Activated naive CD4-positive, alpha-beta T cell treated with anti-CD3 and anti-CD28 coated beads, Interleukin-2, amount 10 ng/mL, durations not matched to agents 7 days and 5 days (primary cell): Measurements from ENCODE around the gene NR2F6.
"Not testable (repeated sequence)": the region's sequence is repeated elsewhere in the genome, so short reads cannot be mapped to it uniquely, and the experiment has no call there.

Source experiments
- CTCF ChIA-PET: fragments of 350-600 bp; sonication (Branson Sonifier 250); formaldehyde crosslinking; loops from one replicate; lab custom pipeline; 2021; ENCODE audit warnings: antibody characterized with exemption; lab: Charles Lee
- DNase-seq: peaks from one replicate; pipeline ENCODE4 v3.0.0-alpha.2; 2020
- H3K27ac Mint-ChIP-seq: one replicate; pipeline ENCODE4 v1.8.0; 2021; ENCODE audit warnings: mild to moderate bottlenecking, moderate library complexity, mixed read lengths
- H3K27me3 Mint-ChIP-seq: one replicate; pipeline ENCODE4 v1.8.0; 2021; ENCODE audit warnings: mild to moderate bottlenecking, mixed read lengths
- H3K36me3 Mint-ChIP-seq: one replicate; pipeline ENCODE4 v1.8.0; 2021; ENCODE audit warnings: mixed read lengths
- H3K4me1 Mint-ChIP-seq: one replicate; pipeline ENCODE4 v1.8.0; 2021; ENCODE audit warnings: mixed read lengths
- H3K4me3 Mint-ChIP-seq: one replicate; pipeline ENCODE4 v1.8.0; 2021; ENCODE audit warnings: mild to moderate bottlenecking, moderate library complexity, mixed read lengths
- H3K9me3 Mint-ChIP-seq: one replicate; pipeline ENCODE4 v1.8.0; 2021; ENCODE audit warnings: mixed read lengths

The NR2F6 gene

GRCh38 chr19:17202713-17203112, 43.0 kb downstream of the NR2F6 start:
- no peaks in the 10 kb centered on the region for H3K9me3 Mint-ChIP-seq
- CTCF ChIA-PET = no interaction called here
- peaks cover 73% of the 10 kb centered on the region for H3K36me3 Mint-ChIP-seq
- H3K27ac Mint-ChIP-seq = peak overlapping the region; percentile 55
- no peak overlapping the region for H3K4me3 Mint-ChIP-seq
- no peaks in the 10 kb centered on the region for H3K27me3 Mint-ChIP-seq
- DNase-seq = no peak
- H3K4me1 Mint-ChIP-seq = no peaks in the 10 kb centered on the region

GRCh38 chr19:17202249-17202648, 43.5 kb downstream of the NR2F6 start:
- Mint-ChIP-seq H3K36me3 (peaks cover 74% of the 10 kb centered on the region), H3K27me3 (no peaks in the 10 kb centered on the region), H3K27ac (no peak overlapping the region), H3K4me1 (no peaks in the 10 kb centered on the region), H3K4me3 (no peak overlapping the region), H3K9me3 (no peaks in the 10 kb centered on the region)
- CTCF ChIA-PET = no interaction called here
- peak; percentile 37 for DNase-seq

GRCh38 chr19:17200408-17201079, 45.2 kb downstream of the NR2F6 start:
- H3K27ac Mint-ChIP-seq = no peak overlapping the region
- CTCF ChIA-PET = no interaction called here

GRCh38 chr19:17197666-17198065, 48.1 kb downstream of the NR2F6 start:
- no peaks in the 10 kb centered on the region for H3K9me3 Mint-ChIP-seq
- H3K36me3 Mint-ChIP-seq = peaks cover 68% of the 10 kb centered on the region
- no peak for DNase-seq
- no peaks in the 10 kb centered on the region for H3K27me3 Mint-ChIP-seq
- no peaks in the 10 kb centered on the region for H3K4me1 Mint-ChIP-seq
- H3K27ac Mint-ChIP-seq = no peak overlapping the region
- H3K4me3 Mint-ChIP-seq = no peak overlapping the region
- CTCF ChIA-PET = no interaction called here

More at GRCh38 chr19:17200408-17201079, 45.2 kb downstream of the NR2F6 start:
- H3K4me3 Mint-ChIP-seq = no peak overlapping the region
- no peak for DNase-seq
- H3K9me3 Mint-ChIP-seq = no peaks in the 10 kb centered on the region
- H3K4me1 Mint-ChIP-seq = no peaks in the 10 kb centered on the region
- H3K36me3 Mint-ChIP-seq = peaks cover 73% of the 10 kb centered on the region
- no peaks in the 10 kb centered on the region for H3K27me3 Mint-ChIP-seq

GRCh38 chr19:17196610-17197009, 49.1 kb downstream of the NR2F6 start:
- Mint-ChIP-seq H3K4me1 (no peaks in the 10 kb centered on the region), H3K9me3 (no peaks in the 10 kb centered on the region), H3K27ac (no peak overlapping the region), H3K27me3 (no peaks in the 10 kb centered on the region), H3K36me3 (peaks cover 63% of the 10 kb centered on the region), H3K4me3 (no peak overlapping the region)
- CTCF ChIA-PET = no interaction called here
- DNase-seq = no peak

GRCh38 chr19:17195106-17195505, 50.6 kb downstream of the NR2F6 start:
- Mint-ChIP-seq H3K27ac (no peak overlapping the region), H3K4me3 (no peak overlapping the region), H3K9me3 (no peaks in the 10 kb centered on the region), H3K4me1 (no peaks in the 10 kb centered on the region), H3K36me3 (peaks cover 58% of the 10 kb centered on the region), H3K27me3 (no peaks in the 10 kb centered on the region)
- no peak for DNase-seq
- CTCF ChIA-PET = no interaction called here

GRCh38 chr19:17194608-17195007, 51.1 kb downstream of the NR2F6 start:
- no peak for DNase-seq
- no peaks in the 10 kb centered on the region for H3K4me1 Mint-ChIP-seq
- no peaks in the 10 kb centered on the region for H3K27me3 Mint-ChIP-seq
- H3K4me3 Mint-ChIP-seq = no peak overlapping the region
- no peaks in the 10 kb centered on the region for H3K9me3 Mint-ChIP-seq
- H3K36me3 Mint-ChIP-seq = peaks cover 57% of the 10 kb centered on the region
- CTCF ChIA-PET = no interaction called here
- no peak overlapping the region for H3K27ac Mint-ChIP-seq

GRCh38 chr19:17192751-17193150, 53.0 kb downstream of the NR2F6 start:
- DNase-seq = no peak
- H3K4me1 Mint-ChIP-seq = no peaks in the 10 kb centered on the region
- no peak overlapping the region for H3K27ac Mint-ChIP-seq
- H3K27me3 Mint-ChIP-seq = no peaks in the 10 kb centered on the region
- CTCF ChIA-PET = no interaction called here
- H3K36me3 Mint-ChIP-seq = peaks cover 56% of the 10 kb centered on the region
- H3K9me3 Mint-ChIP-seq = no peaks in the 10 kb centered on the region
- H3K4me3 Mint-ChIP-seq = no peak overlapping the region

- DNase-seq, H3K4me1 Mint-ChIP-seq, H3K27ac Mint-ChIP-seq, H3K9me3 Mint-ChIP-seq, CTCF ChIA-PET, H3K4me3 Mint-ChIP-seq, H3K27me3 Mint-ChIP-seq: not testable (repeated sequence)
- peaks cover 60% of the 10 kb centered on the region for H3K36me3 Mint-ChIP-seq
These were observed 54.0 kb downstream of the NR2F6 start for GRCh38 chr19:17191736-17192135.

- no peaks in the 10 kb centered on the region for H3K9me3 Mint-ChIP-seq
- H3K36me3 Mint-ChIP-seq = peaks cover 56% of the 10 kb centered on the region
- peak overlapping the region; percentile 97 for H3K27ac Mint-ChIP-seq
- H3K4me1 Mint-ChIP-seq = peaks cover 41% of the 10 kb centered on the region
- no peak overlapping the region for H3K4me3 Mint-ChIP-seq
- CTCF ChIA-PET = no interaction called here
- no peak for DNase-seq
- no peaks in the 10 kb centered on the region for H3K27me3 Mint-ChIP-seq
These were observed 60.1 kb downstream of the NR2F6 start for GRCh38 chr19:17185590-17185989.

- peak overlapping the region; percentile 97 for H3K27ac Mint-ChIP-seq
- DNase-seq = peak; percentile 76
- H3K4me1 Mint-ChIP-seq = peaks cover 41% of the 10 kb centered on the region
- peak overlapping the region; percentile 71 for H3K4me3 Mint-ChIP-seq
- H3K36me3 Mint-ChIP-seq = peaks cover 54% of the 10 kb centered on the region
- no peaks in the 10 kb centered on the region for H3K27me3 Mint-ChIP-seq
- CTCF ChIA-PET = interaction anchor here (0.7 to 2.3 kb wide), 9 partner anchors 10 to 118 kb away, joined by 3 to 7 read pairs (median 4); no protein-coding TSS in a partner anchor
- no peaks in the 10 kb centered on the region for H3K9me3 Mint-ChIP-seq
These were observed 61.3 kb downstream of the NR2F6 start for GRCh38 chr19:17184371-17184841.

- H3K27me3 Mint-ChIP-seq = no peaks in the 10 kb centered on the region
- H3K27ac Mint-ChIP-seq = peak overlapping the region; percentile 97
- CTCF ChIA-PET = interaction anchor here (0.7 to 2.3 kb wide), 10 partner anchors 10 to 117 kb away, joined by 3 to 8 read pairs (median 4); no protein-coding TSS in a partner anchor
- peaks cover 50% of the 10 kb centered on the region for H3K36me3 Mint-ChIP-seq
- H3K4me1 Mint-ChIP-seq = peaks cover 41% of the 10 kb centered on the region
- H3K4me3 Mint-ChIP-seq = peak overlapping the region; percentile 71
- H3K9me3 Mint-ChIP-seq = no peaks in the 10 kb centered on the region
- peak; percentile 51 for DNase-seq
These were observed 61.8 kb downstream of the NR2F6 start for GRCh38 chr19:17183858-17184321.

GRCh38 chr19:17183271-17183761, 62.4 kb downstream of the NR2F6 start:
- Mint-ChIP-seq H3K9me3 (no peaks in the 10 kb centered on the region), H3K36me3 (peaks cover 52% of the 10 kb centered on the region), H3K4me1 (peaks cover 41% of the 10 kb centered on the region), H3K27ac (peak overlapping the region; percentile 97), H3K27me3 (no peaks in the 10 kb centered on the region), H3K4me3 (peak overlapping the region; percentile 71)
- CTCF ChIA-PET = interaction anchor here (0.9 to 2.3 kb wide), 7 partner anchors 9 to 114 kb away, joined by 3 to 8 read pairs (median 6); no protein-coding TSS in a partner anchor
- DNase-seq = peak; percentile 47
